Fibroblast of skin of abdomen (primary cell): ENCODE results near the gene IL1R2.

Experiments
- DNase-seq: peaks from one replicate; pipeline ENCODE4 v3.0.0-alpha.2; 2013

IL1R2 gene

DNA sequence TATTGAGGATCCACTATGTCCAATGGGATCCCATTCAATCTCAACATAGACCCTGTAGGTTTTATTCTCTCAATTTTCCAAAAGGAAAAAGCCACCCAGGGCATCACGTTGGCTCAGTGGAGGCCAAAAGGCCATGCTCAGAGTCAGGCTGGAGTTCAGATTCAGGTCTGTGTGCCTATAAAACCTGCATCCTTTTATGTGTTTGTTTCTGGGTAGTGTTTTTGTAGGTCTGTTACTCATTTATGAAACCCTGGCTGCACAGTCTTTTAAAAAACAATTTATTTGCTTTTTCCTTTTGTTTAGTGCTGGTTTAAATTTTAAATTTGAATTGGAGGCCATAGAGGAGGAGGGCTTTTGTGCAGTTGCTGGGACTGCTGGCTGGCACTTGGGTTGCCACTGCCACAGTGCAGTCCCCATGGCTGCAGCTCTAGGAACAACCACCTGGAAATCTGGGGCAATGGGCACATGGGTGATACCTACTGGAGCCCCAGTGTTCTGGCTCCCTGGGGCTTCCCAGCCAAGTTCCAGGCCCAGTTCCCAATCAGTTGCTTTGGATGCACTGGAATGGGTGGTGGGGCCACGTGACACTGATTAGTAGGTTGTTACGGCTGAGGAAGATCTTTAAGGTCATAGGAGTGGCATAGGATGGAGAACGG is 31.3 kb downstream of the IL1R2 start:
- no peak for DNase-seq

DNA sequence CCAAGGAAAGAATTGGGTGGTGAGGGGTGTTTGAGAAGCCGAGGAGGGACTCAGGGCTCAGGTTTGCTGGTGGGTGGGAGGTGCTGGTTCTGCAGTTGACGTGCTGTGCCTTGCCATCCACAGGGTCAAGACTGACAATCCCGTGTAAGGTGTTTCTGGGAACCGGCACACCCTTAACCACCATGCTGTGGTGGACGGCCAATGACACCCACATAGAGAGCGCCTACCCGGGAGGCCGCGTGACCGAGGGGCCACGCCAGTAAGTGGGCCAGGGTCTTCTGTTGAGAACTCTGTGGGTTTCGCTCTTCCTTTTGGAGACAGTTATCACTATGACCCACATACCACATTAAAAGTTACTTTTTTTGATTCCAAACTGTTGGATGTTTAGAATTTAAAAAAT is 32.6 kb downstream of the IL1R2 start:
- no peak for DNase-seq

DNA sequence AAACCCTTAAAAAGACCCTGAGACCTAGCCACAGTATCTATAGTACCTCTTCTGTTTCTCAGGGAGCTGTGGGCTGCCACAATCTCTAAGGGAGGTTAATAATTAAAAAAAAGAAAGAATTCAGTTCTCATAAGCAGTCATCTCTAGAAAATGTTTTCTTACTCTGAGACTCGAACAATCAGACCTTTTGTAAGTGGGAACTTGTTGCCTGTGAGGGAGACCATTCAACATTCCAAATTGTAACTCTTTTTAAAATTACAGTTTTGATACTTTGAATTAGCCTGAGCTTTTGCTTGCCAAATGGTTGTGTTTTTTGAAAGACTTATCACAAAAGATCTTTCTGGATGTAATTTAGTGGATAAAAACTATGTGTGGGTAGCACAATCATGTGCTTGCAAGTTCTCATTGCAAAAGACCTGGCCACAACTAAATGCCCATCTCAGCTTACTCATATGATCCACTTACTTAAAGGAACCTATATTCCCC is 33.3 kb downstream of the IL1R2 start:
- DNase-seq: peak; percentile 78

DNA sequence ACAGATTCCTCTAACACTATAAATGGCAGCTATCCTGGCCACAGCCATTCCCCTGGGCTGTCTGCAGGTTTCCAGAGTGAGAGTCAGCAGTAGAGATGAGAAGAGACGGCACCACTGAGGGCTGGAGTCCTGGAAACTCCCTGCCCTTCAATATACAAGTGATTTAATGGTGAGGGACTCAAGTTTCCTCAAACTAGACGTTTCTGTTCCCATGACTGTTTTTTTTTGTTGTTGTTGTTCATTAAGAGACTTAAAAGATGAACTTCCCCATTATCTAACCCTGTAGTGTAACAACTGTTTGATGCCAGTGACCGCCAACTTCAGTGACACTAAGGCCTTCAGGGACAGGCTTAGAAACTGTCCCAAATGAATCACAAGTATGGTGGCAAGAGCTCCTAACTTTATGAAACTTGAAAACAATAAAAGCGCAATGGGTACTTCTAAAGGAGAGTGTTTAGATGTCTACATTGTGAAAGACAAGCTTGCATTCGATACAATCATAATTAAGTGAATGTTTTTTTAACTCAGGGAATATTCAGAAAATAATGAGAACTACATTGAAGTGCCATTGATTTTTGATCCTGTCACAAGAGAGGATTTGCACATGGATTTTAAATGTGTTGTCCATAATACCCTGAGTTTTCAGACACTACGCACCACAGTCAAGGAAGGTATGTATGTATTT is 34.0 kb downstream of the IL1R2 start:
- no peak for DNase-seq

DNA sequence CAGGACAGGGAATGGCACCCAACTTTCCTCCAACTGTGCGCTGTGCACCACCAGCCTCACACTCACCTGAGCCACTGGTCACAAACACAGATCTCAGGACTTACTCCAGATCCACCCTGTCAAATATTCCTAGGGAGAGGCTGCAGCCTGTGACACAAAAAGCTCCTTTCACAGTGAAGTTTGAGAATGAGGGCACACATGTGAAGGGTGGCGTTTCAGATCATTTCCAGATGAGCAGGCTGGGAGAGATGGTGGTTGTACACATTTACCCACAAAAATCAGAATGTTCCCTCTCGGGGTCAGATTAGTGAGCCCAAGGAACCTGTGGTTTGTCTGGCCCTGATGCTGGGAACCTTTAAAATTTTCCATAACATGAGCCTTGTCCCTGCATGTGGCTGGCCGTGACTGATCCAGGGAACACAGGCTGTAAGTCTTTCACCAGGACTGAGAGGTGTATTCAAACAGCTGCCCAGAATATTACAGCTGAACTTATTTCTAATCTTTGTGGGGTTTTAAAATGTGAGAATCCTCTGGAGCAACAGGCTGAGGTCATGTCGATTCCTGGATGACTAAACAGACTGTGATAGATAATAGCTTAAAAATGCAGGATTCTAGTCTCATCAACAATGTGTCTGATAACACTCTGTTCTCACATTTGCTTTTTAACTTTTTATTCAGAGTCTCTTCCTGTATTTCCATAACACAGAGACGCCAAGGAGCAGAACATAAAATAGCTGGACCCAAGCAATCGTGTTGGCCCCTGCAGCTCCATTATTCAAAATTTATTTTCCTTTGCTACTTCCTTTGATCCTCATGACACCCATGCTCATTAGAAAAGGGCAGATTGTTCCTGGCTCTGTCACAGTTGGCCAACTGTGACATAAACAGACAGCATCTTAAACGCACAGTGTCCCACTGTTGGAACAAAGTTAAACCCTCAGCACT is 35.5 kb downstream of the IL1R2 start:
- peak; percentile 84 for DNase-seq

DNA sequence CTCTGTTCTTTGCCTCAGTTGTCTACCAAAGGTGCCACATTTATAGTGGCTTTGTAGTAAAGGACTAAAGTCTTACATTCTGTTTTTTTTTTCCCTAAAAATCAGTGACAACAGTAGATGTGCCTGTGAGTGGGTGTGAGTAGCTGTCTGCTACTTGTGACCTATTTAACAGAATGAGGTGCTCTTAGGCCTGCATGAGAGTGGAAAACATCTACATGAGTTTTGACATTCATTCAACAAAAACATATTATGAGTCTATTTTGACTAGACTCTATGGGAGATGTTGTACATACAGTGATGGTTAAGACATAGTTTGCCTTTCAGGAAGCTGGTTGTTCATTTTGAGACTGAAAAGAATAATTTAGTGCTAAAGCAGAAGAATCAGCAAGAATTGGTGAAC is 36.7 kb downstream of the IL1R2 start:
- DNase-seq: no peak

DNA sequence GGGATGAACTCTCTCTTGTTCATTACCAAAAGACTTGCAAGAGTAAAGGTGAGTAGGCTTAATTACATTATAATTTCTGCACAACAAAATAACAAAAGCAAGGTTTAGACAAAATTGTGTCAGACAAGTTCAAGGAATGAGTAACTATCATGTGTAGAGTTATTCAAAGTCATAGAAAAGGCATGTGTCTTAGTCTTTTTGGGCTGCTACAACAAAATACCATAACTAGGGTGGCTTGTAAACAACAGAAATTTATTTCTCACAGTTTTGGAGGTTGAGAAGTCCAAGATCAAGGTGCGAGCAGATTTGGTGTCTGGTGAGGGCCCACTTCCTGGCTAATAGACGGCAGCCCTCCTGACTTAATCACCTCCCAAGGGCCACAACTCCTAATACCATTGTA is 37.6 kb downstream of the IL1R2 start:
- DNase-seq: no peak

DNA sequence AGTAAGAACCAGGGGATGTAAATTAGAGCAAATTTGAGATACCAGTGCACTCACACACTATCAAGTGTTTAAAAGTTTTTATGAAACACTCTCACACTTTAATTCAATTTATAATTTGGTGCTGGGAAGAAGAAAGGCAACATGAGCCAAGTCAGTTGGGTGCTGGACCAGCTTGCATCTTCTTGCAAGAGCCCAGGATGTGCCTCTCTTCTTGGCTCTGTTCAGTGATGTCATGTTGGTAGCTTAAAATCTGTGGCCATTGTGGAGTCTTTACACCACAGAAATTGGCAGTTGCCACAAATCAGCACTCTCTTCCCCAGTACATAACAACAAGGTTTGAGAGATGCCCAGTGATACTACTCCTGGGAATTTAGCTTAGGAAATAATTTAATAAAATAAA is 38.2 kb downstream of the IL1R2 start:
- no peak for DNase-seq

DNA sequence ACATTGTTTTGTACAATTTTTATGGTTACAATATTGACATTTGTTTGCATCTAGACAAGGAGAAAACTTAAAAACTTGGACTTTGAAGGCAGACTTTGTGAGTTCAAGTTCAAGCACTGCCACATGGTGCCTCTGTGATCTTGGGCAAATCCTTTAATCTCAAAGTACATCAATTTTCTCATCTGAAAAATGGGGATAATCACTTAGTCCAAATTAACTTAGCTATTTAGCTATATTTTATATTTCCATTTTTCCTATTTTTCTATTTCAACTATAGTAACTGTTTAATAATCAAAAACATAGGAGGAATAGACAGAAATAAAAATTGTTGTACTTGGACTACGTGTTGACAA is 38.7 kb downstream of the IL1R2 start:
- no peak for DNase-seq

DNA sequence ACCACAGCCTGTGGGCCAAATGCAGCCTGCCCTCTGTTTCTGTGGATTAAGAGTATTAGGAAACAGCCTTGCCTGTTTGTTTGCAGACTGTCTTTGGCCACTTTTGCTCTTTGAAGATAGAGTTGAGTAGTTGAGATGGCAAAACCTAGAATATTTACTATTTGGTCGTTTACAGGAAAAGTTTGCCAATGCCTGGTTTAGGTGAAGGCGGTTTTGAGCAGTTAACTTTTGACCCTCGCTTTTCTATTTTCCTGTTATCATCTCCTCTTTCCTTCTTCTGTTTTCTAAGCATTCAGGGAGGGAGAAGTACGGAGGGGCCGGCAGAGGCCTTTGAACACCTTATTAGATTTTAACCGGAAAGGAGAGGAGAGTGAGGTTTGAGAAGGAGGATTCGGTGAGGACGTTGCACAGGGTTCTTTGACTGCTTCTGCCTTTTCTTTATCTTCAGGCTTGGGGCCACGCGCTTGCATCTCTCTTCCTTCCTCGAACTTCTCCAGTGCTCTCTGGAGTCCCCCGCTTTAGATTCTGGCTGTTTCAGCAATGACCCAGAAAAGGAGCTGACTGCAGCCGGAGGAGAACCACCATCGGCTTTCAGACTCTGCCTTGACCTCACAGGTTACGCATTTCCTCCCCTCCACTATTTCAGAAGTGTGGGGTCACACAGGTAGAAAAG is 39.2 kb downstream of the IL1R2 start:
- no peak for DNase-seq

DNA sequence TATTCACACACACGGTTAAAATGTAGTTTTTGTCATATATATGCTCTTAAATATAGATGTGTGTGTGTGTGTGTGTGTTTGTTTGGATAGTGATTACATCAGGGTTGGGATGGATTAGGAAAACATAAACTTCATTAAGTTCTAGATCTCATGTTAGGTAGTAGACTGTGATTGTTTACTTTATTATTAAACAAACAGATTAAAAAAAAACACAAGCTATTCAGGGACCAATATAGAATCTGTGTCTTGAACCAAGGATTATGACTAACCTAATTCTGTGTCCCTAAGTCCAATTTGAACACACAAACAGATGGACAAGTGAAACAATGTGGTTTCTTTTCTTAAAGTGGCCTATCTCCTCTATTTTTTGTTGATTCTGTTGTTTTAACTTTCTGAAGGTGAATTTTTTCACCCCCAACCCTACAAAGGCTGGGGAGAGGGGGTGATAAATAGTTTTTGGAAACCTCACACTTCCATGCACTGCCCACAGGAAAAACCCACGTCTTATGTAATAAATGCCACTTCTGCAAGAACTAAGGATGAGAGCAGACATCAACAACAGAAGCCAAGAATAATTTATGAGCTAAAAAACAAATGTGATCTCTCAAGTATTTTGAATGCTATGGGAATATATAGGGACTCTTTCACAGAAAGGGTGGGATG is 40.7 kb downstream of the IL1R2 start:
- DNase-seq: no peak

DNA sequence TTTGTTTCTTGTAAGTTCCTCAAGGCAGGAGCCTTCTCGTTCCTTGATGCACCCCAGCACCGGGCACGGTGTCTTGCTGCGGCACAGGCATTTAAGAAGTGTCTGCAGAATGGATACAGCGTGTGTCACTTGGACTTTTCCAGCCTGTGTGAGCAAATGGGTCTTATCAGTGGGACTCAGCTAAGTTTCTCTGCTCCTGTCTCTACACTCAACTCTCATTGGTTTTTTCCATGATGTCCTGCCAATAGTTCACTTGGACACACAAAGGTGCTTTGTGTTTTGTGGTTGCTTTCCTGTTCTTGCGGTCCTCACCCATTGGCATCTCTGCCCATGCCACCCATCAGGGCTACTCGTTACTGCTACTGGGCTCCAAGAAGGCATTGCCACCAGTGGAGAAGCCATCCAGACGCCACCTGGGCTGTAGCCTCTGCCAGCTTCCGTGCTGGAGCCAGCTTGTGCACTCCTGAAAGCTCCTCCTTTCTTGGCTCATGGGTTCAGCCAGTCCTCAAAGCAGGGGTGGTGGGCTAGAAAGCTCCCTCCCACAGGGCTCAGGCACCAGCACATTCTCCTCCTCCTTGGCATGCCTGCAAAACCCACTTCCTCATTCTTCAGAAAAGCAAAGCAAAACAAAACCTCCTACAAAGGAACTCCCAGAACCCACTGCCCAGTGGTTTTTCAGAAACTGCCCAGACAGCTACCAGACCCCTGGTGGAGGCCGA is 41.4 kb downstream of the IL1R2 start:
- DNase-seq: peak; percentile 92

DNA sequence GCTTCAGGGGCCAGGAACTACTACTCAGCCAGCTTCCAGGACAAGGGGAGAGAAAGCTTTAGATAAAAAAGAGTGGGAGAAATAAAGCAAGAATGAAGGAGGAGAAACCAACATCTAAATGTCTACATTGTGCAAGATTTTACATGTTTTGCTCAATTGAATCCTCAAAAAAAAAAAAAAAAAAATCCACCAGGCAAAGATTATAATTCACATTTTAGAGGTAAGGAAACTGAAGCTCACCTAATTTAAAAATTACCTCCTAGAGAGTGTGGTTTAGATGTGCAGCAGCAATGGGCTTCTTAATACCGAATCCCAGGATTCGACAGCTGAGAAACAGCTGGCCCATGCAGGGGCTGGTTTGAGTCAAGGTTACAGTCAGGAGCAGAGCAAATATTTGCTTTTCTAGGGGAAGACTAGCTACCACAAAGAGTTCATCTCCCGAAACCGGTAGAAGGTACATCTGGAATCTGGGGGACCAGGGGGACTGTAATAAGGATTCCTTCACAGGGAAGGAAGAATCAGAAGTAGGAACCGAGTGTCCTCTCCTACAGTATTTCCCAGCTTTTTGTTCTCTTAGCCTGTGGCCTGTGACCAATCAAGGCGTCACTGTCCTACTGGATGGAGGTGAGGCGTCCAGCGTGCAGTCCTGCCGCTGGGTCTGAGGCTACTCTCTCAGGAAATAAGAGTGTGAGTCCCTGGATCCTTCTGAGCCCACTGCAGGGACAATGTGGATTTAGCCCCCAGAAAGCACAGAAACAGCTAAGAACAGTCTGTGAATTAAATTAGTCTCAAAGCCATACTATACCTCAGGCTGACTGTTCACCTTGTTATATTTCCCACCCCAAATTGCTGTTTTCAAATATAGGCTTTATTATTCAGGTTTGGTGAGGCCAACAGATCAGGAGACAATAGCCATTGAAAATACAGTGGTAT is 42.3 kb downstream of the IL1R2 start:
- peak; percentile 34 for DNase-seq

DNA sequence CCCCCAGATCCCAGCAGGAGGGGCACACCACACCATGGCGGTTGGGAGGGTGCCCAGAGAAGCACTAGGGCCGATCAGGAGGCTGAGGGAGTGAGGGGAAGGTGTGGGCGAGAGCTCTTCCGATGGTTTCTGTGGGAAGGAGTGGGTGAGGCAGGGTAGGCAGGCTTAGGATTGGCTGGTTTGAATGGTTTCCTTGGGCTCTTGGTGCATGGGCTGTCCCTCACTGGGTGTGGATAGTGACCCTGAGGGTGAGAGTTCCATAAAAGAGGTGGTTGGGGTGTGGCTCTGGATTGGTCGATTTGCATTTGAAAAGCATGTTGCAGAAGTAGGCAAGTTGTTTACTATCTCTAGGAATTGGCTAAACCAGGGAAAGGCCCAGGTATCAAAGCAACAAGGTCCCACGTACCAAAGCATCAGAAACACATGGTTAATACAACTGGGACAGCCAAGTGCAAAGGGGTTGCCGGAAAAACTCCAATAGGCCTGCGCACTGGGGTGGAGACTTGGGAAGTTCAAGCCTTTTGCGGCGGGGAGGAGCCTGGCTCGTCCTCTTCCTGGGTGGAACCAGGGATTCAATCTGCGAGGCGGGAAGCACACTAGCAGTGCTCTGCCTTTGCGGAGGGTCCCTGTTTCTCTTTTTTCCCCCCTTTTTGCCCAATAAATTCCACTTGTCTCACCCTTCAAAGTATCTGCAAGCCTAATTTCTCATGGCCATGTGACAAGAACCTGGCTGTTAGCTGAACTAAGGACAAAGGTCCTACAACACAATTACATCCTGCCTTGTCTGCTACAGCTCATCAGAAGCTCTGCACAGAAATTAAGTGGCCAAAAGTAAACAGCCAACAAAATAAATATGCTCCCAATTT is 43.2 kb downstream of the IL1R2 start:
- no peak for DNase-seq

DNA sequence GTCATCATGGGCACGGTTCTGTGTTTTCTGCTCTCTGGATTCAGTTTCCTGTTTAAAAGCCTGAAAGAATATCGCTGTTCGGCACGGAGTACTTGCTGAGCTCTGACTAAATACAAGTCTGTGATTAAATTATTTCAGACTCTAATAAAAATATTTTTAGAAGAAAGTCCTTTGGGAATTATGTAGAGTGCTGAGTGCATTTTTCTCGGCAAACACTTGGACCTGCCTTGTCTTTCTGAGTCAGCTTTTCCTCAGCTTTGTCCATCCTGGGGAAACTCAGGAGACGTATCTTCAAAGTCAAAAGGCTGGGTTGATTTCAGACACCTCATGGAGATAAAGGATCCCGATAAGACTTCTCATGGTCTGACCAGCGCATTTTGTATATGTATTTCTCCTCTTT is 45.9 kb downstream of the IL1R2 start:
- peak; percentile 61 for DNase-seq

DNA sequence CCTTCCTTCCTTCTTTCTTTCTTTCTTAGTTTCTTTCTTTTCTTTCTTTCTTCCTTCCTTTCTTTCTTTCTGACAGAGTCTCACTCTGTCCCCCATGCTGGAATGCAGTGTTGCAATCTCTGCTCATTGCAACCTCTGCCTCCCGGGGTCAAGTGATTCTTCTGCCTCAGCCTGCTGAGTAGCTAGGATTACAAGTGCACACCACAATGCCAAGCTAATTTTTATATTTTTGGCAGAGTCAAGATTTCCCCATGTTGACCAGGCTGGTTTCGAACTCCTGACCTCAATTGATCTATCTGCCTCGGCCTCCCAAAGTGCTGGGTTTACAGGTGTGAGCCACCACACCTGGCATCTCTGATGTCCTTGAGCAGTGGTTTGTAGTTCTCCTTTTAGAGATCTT is 48.5 kb downstream of the IL1R2 start:
- no peak for DNase-seq

DNA sequence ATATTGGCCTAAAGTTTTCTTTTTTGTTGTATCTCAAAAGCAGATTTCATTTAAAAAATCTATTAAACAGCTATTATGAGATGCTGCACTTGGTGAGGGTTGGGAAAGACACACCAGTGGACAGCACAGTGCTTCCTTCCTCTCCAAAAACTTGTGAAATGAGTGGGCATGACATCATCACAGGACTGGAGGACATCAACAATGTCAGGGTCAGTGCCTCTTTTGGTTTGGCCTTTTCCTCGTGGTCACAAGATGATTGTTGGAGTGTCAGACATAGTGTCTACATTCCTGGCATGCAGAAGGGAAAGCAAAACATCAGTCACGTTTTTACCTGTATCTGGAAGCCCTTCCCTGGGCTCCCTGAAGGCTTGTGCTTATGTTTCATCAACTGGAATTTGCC is 49.6 kb downstream of the IL1R2 start:
- DNase-seq: no peak

DNA sequence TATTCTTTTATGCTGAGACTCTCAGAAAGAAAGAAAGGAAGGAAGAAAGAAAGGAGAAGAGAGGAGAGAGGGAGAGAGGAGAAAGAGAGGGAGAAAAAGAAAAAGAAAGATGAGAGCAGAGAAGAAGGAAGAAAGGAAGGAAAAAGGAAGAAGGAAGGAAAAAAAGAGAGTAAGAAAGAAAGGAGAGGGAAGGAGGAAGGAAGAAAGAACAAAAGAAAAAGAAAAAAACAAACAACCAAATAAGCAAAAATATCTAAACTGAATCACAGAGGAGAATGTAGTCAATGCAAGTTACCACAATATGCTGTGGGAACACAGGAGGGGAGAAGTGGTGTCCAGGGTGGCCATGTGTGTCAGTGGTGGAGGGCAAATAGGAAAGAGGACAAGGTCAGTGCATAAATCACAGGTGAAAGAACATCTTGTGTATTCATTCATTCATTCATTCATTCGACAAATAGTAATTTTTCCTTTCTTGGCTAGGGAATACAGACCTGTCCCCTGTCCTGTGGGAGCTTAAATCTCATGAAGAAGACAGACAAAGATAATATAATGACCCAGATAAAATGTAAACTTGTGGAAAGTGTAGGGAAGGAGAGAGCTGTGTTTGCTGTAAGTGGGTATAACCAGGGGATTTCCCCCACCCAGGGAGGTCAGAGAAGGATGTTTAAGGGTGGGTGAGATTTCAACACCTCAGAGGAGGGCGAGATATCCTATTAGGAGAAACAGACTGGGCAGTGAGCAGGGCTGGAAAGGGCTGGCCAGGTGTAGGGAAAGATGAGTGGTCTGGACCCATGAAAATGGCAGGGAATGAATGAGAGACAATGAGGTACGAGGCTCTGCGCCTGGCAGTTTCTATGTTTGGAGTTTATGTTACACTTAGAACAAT is 50.7 kb downstream of the IL1R2 start:
- no peak for DNase-seq
